NCI-H2227 (cell line): ENCODE data around the gene ISG15.

ENCODE experiments used
- DNase-seq: peaks from one replicate; lab custom pipeline; 2025; ENCODE audit not compliant: unreplicated experiment; lab: John Stamatoyannopoulos, UW

Gene ISG15

GRCh38 chr1:1058921-1059493 lies 45.7 kb downstream of the ISG15 start:
- peak; percentile 70 for DNase-seq

GRCh38 chr1:1059494-1060280 lies 46.4 kb downstream of the ISG15 start:
- peak; percentile 91 for DNase-seq

GRCh38 chr1:1060281-1061000 lies 47.1 kb downstream of the ISG15 start:
- peak; percentile 19 for DNase-seq

GRCh38 chr1:1061682-1062345 lies 48.5 kb downstream of the ISG15 start:
- no peak for DNase-seq

GRCh38 chr1:1062348-1063163 lies 49.3 kb downstream of the ISG15 start:
- DNase-seq, result no peak

- no peak for DNase-seq
Measured at GRCh38 chr1:1063261-1063944, 50.1 kb downstream of the ISG15 start.
